GM18951 (cell line): Measurements from ENCODE around the gene TMEM37.

Source experiments
- POLR2A ChIP-seq: IDR thresholded peaks from 4 replicates; pipeline ENCODE4 v1.6.1; 2011; ENCODE audit warnings: mild to moderate bottlenecking; ENCODE audit not compliant: insufficient read length, insufficient read depth; ENCODE audit errors: extremely low read depth
- in situ Hi-C: fragments of 300-500 bp; cut with MboI; formaldehyde crosslinking; loops from one replicate; pipeline ENCODE4 v1.12.0; 2022; ENCODE audit warnings: low sequenced_read_pairs, mixed read lengths, inconsistent platforms; ENCODE audit not compliant: unreplicated experiment

The TMEM37 gene

DNA sequence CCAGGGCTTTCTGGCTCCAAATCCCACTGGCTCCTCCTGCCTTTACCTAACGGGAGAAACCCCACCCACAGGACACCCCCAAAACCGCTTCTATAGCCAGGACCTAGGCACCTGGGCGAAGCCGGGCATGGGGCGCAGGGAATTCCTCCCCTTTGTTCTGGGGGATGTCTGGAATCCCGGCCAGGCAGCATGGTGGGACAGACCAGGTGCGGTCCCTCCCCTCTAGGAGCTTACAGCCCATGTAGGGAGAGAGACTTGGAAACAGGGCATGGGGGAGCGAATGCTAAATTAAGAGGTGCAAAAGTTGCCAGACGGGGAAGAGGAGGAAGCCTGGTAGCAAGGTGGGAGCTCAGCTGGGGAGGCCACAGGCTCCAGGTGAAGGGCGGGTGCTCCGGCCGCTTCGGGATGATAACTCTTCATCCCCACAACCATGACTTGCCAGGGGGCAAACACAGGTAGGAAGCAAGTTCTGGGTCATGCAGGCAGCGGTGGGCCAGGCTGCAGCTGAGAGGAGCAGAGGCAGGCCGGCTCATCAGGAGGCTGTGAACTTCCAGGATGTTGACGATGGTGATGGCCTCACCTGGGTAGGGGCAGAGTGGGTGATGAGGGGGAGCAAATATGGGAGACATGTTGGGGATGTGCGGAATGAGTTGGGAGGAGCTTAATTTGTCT is 1.3 kb downstream of the TMEM37 start:
- in situ Hi-C loops = no loop called here
- TF ChIP-seq POLR2A = no peak

DNA sequence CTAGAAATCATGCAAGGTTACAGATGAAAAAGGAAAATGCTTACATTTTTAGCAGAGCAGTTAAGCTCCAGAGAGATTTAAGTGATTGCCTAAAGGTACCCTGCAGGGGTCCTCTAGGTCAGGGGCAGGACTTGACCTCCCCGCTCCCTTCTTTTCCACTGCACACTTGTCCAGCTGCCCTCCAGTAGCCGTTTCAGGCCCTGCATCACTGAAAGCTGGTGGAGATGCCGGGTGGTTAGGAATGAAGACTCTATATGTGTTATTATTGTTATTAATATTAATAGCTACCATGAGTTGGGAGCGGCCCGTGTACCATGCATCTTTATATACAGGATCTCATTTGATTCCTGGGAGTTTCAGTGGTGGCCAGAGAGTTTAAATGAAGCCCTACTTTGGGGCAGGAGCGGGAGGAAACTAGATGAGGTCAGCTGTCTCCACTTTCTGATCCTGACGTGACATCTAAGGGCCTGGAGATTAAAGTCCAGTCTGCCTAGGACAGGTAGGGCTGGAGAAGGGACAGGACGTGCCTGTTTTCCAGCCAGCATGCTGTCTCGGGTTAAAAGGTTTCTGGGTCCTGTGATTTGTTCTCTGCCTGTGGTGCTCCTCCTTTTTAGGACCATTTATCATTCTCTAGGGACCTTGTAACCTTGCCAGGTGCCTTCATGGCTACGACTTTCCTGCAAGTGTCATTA is 2.1 kb downstream of the TMEM37 start:
- in situ Hi-C loops = no loop called here
- TF ChIP-seq POLR2A = no peak

DNA sequence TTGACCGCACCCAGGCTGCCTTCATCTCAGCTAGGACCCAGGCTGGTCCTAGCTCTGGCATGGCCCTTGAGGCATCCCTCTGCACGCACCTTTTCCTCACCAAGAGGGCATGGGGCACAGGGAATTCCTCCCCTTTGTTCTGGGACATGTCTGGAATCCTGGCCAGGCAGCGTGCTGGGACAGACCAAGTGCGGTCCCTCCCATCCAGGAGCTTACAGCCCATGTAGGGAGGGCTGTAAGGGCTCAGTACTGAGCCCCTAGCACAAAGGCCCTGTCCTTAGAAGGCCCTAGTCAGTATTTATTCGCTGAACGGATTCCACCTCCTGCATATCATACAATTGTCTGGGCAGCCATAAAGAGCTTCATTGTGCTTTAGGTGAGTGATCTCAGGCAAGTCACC is 3.0 kb downstream of the TMEM37 start:
- TF ChIP-seq POLR2A = no peak
- in situ Hi-C loops = no loop called here

DNA sequence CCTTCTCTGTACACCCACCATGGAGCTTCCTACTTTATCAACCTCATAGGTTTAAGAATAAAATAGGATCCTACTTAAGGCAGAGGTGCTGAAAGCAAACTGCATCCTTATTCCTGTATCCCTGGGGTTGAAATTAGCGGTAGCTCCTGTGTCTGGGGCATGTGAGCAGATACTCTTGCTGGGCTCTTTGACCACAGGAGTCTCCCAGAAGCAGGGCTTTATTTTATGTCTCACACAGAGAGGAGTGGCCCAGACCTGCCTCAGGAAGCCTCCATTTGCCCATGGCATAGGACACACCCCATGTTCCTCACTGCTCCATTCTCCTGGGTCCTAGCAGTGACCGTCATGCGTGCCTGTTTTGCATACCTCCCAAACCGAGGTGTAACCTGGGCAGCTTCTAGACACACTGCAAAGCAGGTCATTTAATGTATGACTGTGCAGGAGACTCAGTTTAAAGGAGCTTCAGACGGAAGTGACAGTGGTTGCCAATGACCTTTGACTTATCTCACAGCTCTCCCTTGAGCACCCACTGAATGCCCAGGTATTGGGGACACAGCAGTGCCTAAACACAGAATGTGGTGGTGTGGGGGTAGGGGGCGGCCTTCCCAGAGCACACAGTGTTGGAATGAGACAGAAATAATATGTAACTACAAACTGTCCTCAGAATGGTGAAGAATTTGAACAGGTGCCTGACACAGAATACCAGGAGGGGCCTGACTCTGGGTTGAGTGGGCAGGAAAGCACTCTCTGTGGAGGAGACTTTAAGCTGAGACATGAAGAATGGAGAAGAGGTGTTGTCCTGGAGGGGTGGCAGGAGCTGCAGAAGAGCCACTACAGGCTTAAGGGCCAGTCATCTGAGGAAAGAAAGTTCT is 3.7 kb downstream of the TMEM37 start:
- no peak for TF ChIP-seq POLR2A
- in situ Hi-C loops = no loop called here

DNA sequence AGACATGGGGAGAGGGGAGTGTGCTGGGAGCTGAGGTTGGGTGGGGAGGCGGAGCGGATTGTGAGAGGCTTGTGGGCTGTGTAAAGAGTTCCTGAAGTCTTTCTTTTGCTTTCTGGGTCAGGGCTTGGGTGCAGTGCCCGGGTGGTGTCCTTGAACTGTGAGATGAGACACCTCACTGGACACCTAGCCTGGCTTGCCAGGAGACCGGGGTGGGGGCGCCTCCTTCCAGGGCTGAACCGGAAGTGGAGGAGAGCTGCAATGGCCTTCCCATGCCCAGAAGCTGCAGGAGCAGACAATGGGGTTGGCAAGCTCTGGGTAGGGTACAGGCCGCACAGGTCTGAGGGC is 4.3 kb downstream of the TMEM37 start:
- no peak for TF ChIP-seq POLR2A
- in situ Hi-C loops = no loop called here

DNA sequence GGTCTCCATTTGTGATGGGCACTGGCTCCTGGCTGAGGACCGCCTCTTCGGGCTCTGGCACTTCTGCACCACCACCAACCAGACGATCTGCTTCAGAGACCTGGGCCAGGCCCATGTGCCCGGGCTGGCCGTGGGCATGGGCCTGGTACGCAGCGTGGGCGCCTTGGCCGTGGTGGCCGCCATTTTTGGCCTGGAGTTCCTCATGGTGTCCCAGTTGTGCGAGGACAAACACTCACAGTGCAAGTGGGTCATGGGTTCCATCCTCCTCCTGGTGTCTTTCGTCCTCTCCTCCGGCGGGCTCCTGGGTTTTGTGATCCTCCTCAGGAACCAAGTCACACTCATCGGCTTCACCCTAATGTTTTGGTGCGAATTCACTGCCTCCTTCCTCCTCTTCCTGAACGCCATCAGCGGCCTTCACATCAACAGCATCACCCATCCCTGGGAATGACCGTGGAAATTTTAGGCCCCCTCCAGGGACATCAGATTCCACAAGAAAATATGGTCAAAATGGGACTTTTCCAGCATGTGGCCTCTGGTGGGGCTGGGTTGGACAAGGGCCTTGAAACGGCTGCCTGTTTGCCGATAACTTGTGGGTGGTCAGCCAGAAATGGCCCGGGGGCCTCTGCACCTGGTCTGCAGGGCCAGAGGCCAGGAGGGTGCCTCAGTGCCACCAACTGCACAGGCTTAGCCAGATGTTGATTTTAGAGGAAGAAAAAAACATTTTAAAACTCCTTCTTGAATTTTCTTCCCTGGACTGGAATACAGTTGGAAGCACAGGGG is 5.5 kb downstream of the TMEM37 start:
- TF ChIP-seq POLR2A = no peak
- in situ Hi-C loops = no loop called here

DNA sequence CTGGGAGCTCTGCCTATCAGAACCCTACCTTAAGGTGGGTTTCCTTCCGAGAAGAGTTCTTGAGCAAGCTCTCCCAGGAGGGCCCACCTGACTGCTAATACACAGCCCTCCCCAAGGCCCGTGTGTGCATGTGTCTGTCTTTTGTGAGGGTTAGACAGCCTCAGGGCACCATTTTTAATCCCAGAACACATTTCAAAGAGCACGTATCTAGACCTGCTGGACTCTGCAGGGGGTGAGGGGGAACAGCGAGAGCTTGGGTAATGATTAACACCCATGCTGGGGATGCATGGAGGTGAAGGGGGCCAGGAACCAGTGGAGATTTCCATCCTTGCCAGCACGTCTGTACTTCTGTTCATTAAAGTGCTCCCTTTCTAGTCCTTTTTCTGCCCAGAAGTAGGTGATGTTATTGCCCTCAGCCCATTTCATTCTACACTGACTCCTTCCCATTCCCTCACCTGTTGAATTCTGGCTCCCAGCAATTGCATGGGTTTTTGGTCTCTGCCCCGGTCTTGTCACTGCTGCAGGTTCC is 6.5 kb downstream of the TMEM37 start:
- in situ Hi-C loops = no loop called here
- no peak for TF ChIP-seq POLR2A

DNA sequence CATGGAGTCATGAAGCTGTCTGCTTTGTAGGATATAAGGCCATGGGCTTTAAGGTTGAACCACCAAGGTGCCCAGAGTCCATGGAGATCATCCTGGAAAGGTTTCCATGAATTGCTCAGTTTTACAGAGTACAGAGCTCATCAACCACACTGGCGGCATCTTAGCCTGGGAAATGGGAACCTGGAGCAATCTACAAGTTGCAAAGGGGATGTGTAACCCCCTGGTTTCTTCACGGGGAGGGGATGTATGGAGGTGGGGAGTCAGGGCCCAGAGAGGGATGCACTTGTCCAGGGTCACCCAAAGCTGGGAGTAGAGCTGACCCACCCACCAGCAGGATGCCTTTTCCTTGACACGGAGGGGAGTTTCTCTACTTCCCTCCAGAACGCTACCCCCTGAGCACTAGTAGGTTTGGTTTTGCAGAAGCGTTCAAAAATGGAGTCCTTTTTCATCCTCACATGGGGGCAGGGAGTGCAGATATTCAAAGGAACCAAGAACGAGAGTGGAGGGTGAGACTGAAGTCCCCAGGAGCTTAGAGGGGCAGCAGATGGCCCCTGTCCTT is 7.2 kb downstream of the TMEM37 start:
- TF ChIP-seq POLR2A = no peak
- in situ Hi-C loops = no loop called here

DNA sequence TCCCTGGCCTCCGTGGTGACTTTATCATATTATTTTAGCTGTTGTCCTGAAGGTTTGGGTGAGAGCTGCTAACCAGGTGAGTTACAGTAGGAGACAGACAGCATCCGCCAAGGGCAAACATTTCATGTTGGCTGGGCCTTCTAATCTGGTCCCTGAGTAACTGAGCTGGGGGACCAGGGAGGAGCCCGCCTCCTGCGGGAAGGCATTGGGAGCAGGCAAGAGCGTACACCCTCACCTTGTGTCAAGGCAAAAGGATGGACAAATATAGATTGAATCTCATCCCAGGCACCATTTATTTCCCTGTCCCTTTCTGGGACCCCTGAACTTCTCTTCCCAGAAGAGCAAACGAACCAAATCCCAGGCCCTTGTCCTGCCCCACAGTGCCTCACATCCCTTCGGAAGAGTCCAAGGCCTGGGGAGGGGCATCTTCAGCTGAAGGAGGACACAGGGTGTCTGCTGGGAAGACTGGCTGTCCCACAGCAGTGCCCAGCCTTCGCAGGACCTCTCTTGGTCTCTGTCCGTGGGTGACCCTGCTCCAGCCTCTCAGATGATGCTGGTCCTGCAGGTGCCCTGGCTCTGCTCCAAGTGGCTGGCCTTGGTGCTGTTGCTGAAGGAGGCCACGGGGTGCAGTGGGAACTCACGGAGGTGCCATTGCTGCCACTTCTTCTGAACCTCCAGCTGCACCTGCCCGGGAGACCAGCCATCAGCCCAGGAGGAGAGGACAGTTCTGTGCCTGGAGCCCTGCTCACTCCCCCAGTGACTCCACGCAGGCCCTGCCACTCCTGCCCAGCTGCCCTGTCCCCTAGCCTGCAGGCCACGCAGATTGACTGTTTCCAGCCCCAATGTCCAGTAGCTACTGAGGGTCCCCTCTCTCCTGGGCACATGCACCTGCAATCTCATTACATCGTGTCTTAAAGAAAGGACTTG is 8.2 kb downstream of the TMEM37 start:
- in situ Hi-C loops = no loop called here
- TF ChIP-seq POLR2A = no peak

DNA sequence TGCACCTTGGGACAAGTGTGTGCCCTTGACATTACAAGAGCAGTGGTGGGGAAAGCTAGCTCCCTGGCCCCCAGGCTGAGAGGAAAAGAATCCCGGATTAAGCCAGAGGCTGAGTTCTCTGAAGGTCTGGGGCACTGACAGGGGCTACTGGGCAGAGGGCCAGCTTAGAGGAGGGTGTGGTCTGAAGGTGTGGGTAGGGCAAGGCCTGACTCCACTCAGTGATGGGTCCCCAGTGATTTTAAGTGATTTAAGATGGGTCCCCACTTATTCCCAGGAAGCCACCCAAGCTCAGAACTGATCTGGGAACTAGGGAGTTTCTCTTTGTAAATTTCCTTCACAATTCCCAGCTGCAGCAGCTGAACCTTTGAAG is 8.8 kb downstream of the TMEM37 start:
- TF ChIP-seq POLR2A = no peak
- in situ Hi-C loops = no loop called here

DNA sequence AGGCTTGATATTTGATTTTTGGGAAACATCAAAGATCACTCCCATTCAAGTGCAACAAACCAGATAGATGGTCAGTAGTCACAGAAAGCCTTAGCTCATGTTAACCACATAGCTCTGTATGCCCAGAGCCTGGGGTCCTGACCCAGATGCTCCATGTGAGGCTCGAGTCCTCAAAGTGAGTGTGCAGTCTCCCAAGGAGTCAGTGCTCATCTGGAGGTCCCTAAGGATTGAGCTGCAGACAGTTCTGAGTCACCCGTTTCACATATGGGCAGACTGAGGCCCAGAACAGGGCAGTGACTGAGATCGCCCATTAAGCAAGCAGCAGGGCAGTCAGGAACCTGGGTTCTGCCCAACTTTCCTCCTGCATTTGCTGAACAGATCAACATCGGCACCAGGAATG is 9.2 kb downstream of the TMEM37 start:
- in situ Hi-C loops = no loop called here

More for the DNA sequence above, 9.2 kb downstream of the TMEM37 start:
- no peak for TF ChIP-seq POLR2A
